Ishikawa (cell line): ENCODE measurements around the gene PSMG3.

Experiments used
- CEBPB ChIP-seq: IDR thresholded peaks from 2 replicates; pipeline ENCODE4 v1.6.1; 2012
- CREB1 ChIP-seq: IDR thresholded peaks from 2 replicates; pipeline ENCODE4 v1.6.1; 2012; ENCODE audit warnings: low read depth
- EGR1 ChIP-seq: IDR thresholded peaks from 2 replicates; pipeline ENCODE4 v1.6.1; 2012
- EP300 ChIP-seq: IDR thresholded peaks from 2 replicates; pipeline ENCODE4 v1.6.1; 2012; ENCODE audit warnings: borderline replicate concordance
- FOXM1 ChIP-seq: IDR thresholded peaks from 2 replicates; pipeline ENCODE4 v1.6.1; 2012; ENCODE audit warnings: low read depth, borderline replicate concordance
- NFIC ChIP-seq: IDR thresholded peaks from 2 replicates; pipeline ENCODE4 v1.6.1; 2012
- RAD21 ChIP-seq: IDR thresholded peaks from 2 replicates; pipeline ENCODE4 v1.6.1; 2012; ENCODE audit warnings: low read depth
- TAF1 ChIP-seq: IDR thresholded peaks from 2 replicates; pipeline ENCODE4 v1.6.1; 2012; ENCODE audit warnings: low read depth, mild to moderate bottlenecking
- TCF12 ChIP-seq: IDR thresholded peaks from 2 replicates; pipeline ENCODE4 v1.6.1; 2012; ENCODE audit warnings: low read depth
- TEAD4 ChIP-seq: IDR thresholded peaks from 2 replicates; pipeline ENCODE4 v1.6.1; 2012
- YY1 ChIP-seq: IDR thresholded peaks from 2 replicates; pipeline ENCODE4 v1.6.1; 2012; ENCODE audit warnings: low read depth
- ZBTB7A ChIP-seq: IDR thresholded peaks from 2 replicates; pipeline ENCODE4 v1.6.1; 2012; ENCODE audit warnings: low read depth
- TF ChIP-seq, protein P1 (sequence below): IDR thresholded peaks from 2 replicates; pipeline ENCODE4 v1.6.1; 2012; ENCODE audit warnings: low read depth, mild to moderate bottlenecking
- TF ChIP-seq, protein P2 (sequence below): IDR thresholded peaks from 2 replicates; pipeline ENCODE4 v1.6.1; 2012
- TF ChIP-seq, protein P3 (sequence below): IDR thresholded peaks from 2 replicates; pipeline ENCODE4 v1.6.1; 2012

The PSMG3 gene

DNA sequence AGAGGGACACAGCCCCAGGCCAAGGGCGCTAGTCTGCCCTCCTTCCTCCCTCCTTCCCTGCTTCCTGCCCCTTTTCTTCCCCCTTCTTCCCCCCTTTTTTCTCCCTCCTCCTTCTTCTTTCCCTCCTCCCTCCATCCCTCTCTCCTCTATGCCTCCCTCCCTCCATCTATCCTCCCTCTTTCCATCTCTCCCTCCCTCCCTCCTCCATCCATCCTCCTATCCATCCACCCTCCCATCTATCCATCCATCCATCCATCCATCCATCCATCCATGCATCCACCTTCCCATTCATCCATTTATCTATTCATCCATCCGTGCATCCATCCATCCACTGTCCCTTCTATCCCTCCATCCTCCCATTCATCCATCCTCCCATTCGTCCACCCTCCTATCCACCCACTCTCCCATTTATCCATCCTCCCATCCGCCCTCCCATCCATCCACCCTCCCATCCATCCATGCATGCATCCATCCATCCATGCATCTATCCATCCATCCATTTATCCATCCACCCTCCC is 24.1 kb upstream of the PSMG3 start:
- TF ChIP-seq TAF1 (no peak), NFIC (no peak), CEBPB (no peak), TEAD4 (no peak), TCF12 (no peak), ZBTB7A (no peak), EP300 (no peak), FOXM1 (no peak), RAD21 (no peak), CREB1 (no peak), YY1 (no peak), EGR1 (no peak)
- TF ChIP-seq, protein P1, sequence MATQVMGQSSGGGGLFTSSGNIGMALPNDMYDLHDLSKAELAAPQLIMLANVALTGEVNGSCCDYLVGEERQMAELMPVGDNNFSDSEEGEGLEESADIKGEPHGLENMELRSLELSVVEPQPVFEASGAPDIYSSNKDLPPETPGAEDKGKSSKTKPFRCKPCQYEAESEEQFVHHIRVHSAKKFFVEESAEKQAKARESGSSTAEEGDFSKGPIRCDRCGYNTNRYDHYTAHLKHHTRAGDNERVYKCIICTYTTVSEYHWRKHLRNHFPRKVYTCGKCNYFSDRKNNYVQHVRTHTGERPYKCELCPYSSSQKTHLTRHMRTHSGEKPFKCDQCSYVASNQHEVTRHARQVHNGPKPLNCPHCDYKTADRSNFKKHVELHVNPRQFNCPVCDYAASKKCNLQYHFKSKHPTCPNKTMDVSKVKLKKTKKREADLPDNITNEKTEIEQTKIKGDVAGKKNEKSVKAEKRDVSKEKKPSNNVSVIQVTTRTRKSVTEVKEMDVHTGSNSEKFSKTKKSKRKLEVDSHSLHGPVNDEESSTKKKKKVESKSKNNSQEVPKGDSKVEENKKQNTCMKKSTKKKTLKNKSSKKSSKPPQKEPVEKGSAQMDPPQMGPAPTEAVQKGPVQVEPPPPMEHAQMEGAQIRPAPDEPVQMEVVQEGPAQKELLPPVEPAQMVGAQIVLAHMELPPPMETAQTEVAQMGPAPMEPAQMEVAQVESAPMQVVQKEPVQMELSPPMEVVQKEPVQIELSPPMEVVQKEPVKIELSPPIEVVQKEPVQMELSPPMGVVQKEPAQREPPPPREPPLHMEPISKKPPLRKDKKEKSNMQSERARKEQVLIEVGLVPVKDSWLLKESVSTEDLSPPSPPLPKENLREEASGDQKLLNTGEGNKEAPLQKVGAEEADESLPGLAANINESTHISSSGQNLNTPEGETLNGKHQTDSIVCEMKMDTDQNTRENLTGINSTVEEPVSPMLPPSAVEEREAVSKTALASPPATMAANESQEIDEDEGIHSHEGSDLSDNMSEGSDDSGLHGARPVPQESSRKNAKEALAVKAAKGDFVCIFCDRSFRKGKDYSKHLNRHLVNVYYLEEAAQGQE = no peak
- TF ChIP-seq, protein P2, sequence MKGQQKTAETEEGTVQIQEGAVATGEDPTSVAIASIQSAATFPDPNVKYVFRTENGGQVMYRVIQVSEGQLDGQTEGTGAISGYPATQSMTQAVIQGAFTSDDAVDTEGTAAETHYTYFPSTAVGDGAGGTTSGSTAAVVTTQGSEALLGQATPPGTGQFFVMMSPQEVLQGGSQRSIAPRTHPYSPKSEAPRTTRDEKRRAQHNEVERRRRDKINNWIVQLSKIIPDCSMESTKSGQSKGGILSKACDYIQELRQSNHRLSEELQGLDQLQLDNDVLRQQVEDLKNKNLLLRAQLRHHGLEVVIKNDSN = no peak
- TF ChIP-seq, protein P3, sequence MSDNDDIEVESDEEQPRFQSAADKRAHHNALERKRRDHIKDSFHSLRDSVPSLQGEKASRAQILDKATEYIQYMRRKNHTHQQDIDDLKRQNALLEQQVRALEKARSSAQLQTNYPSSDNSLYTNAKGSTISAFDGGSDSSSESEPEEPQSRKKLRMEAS = no peak

DNA sequence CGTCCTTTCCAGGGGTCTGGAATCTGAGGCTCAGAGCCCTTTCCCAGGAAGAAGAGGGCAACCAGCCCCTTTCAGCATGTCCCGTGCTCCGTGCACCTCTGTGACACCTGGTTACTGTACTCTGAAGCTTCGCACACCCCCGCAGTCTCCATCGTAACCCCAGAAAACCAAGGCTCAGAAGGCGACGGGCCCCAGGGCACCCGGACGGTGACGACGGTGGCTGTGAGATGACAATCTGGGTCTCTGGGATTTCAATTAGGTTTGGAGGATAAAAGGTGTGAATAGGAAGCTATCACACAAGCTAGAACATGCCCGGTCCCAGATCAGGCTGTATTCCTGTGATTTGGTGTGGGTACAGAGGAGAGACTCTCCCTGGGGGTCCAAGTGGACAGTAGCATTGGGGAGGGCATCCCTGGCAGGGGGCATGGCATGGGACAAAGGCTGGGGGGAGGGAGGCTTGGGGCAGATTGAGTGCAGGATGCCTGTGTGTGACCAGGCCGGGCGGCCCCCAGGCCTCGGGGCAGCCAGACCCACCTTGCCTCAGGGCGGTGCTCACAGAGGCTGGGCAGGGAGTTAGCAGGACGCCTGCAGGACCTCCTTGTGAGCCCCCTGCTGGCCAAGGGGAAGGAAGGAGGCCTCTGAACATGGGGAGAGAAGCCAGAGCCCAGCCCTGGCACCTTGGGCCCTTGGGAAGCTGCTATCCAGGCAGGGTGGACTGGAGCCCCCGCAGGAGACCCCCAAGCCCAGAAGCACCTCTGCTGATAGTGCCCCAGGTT is 23.4 kb upstream of the PSMG3 start:
- TF ChIP-seq, protein P3 = no peak
- no peak for TF ChIP-seq TAF1

DNA sequence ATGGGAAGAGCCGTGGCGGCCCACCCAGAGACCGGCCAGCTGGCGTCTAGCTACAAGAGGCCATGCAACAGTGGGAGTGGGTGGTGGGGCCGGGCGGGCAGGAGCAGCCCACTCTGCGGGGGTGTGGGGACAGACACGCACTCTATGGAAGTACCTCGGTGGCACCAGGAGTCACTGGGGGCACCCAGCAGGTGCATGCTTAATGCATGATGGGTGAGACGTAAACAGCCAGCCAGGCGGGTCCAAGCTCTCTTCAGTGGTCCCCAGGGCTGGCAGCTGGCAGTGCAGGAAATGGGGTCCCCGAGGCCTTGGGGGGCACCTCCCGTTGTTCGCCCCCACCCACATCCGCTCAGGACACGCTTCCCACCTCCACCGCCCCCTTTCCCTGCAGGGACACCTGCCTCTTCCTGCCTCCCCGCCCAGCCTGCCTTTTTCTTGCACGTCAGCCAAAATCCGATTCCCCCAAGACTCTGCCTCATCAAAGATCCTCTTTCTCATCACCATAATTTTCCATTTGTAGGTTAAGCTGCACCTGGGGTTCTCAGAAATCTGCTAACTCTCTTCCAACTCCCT is 22.6 kb upstream of the PSMG3 start:
- no peak for TF ChIP-seq EGR1
- no peak for TF ChIP-seq RAD21
- TF ChIP-seq, protein P2 = no peak
- TF ChIP-seq, protein P3 = no peak
- no peak for TF ChIP-seq YY1
- TF ChIP-seq CEBPB = no peak
- TF ChIP-seq ZBTB7A = no peak
- no peak for TF ChIP-seq TCF12
- TF ChIP-seq CREB1 = no peak
- no peak for TF ChIP-seq FOXM1
- TF ChIP-seq TEAD4 = no peak
- TF ChIP-seq, protein P1 = no peak
- no peak for TF ChIP-seq TAF1
- TF ChIP-seq EP300 = no peak
- TF ChIP-seq NFIC = no peak

DNA sequence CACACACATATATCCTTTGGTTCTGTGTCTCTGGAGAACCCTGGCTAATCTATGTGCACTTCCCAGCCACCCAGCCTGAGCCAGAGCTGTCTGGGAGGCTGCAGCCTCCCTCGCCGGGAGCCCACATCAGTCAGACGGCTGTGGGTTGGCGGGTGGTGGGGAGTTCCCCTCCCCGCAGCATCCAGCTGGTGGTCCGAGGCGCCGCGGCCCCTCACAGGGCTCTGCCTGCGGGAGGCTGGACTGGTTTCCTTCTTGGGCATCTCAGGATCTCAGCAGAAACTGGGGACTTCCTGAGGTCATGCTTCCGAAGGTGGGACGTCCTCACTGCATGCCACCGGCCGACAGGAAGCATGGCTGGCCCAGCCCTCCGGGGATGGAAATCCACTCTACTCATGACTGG is 22.0 kb upstream of the PSMG3 start:
- TF ChIP-seq TEAD4 = no peak
- TF ChIP-seq EP300 = no peak
- TF ChIP-seq CREB1 = no peak
- no peak for TF ChIP-seq TCF12
- TF ChIP-seq RAD21 = no peak
- no peak for TF ChIP-seq YY1
- TF ChIP-seq ZBTB7A = no peak

DNA sequence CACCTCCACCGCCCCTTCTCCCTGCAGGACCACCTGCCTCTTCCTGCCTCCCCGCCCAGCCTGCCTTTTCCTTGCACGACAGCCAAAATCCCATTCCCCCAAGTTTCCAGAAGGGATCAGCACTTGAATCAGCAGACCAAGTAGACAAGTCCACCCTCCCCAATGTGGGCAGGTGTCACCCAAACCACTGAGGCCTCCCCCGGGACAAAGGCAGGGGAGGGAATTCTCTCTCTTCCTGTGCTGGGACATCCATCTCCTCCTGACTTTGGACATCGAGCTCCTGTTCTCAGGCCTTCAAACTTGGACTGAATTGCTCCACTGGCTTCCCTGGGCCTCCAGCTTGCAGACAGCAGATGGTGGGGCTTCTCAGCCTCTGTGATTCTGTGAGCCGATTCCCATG is 21.6 kb upstream of the PSMG3 start:
- no peak for TF ChIP-seq NFIC
- no peak for TF ChIP-seq TCF12
- TF ChIP-seq FOXM1 = no peak
- no peak for TF ChIP-seq CEBPB
- TF ChIP-seq, protein P1 = no peak
- no peak for TF ChIP-seq YY1
- TF ChIP-seq EGR1 = no peak
- TF ChIP-seq CREB1 = no peak
- TF ChIP-seq, protein P3 = no peak
- TF ChIP-seq EP300 = no peak
- no peak for TF ChIP-seq ZBTB7A
- TF ChIP-seq TEAD4 = no peak
- TF ChIP-seq RAD21 = no peak
- TF ChIP-seq, protein P2 = no peak
- TF ChIP-seq TAF1 = no peak
